GM18520 (cell line): ENCODE results near the gene LASP1.
"Not testable (repeated sequence)": the region's sequence is repeated elsewhere in the genome, so short reads cannot be mapped to it uniquely, and the experiment has no call there.

ENCODE experiments used
- ATAC-seq: cut with Tn5 transposase; IDR thresholded peaks from one replicate; pipeline ENCODE4 v1.9.1; 2021; ENCODE audit not compliant: unreplicated experiment

Gene LASP1

DNA sequence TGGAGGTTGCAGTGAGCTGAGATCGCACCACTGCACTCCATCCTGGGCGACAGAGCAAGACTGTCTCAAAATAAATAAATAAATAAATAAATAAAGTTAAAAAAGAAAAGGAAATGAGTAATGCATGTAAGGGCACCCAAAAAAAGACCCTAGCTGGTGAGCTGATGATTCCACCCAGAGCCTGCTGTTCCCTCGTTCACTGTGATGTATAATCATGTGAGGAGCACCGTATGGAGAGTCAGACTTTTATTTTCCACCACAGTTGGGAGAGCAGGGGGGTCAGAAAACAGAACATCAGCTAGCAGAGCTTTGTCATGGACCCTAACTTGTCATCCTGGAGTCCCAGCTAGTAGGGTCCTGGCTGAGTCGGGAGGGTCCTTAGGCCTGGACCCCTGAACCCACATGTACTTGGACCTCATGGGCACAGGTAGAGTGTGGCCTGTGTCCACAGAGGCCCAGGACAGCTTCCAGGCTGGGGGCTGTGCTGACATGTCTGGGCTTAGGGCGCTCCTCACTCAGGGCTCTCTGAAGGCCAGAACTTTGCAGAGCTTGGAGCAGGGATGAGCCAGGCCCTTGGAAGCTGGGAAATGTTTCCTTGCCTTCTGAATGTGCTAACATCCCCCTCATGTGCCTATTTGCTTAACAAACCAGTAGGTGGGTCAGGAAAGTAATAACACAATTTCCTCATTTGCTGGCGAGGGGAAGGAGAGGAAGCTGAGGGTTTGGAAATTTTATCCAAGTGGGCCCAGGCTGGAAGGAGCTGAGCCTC is 36.8 kb downstream of the LASP1 start:
- no peak for ATAC-seq

DNA sequence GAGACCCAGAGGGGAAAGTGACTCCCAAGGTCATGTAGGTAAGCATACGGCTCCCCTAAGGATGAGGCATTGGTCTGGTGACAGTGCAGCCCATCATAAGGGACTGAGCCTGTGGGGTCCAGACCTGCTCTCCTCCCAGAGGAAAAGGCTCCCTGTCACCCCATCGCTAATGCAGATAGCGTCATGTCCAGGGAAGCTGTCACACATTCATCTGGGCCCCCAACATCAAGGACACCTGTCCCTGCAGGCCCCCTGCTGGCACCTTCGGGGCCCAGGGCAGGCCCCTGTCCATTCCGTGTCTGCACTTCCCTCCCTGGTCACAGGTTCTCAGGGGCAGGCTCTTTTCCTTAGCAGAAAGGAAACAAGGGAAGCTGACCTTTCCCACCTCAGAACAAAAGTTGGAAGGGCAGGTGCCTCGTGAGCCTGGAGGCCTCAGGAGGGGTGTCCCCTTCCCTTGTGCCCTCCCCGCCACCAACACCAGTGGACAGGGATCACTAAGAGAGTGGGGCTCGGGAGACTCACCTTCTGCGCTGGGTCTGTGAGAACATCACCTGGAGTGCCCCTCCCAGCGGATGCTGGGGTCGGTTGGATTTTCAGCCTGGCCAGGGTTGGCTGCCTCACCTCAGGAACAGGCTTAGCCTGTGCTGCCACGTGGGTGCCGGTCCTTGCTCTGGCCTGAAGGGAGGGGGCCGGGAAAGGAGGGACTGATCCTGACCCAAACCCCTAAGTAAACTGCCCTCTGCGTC is 38.2 kb downstream of the LASP1 start:
- no peak for ATAC-seq

DNA sequence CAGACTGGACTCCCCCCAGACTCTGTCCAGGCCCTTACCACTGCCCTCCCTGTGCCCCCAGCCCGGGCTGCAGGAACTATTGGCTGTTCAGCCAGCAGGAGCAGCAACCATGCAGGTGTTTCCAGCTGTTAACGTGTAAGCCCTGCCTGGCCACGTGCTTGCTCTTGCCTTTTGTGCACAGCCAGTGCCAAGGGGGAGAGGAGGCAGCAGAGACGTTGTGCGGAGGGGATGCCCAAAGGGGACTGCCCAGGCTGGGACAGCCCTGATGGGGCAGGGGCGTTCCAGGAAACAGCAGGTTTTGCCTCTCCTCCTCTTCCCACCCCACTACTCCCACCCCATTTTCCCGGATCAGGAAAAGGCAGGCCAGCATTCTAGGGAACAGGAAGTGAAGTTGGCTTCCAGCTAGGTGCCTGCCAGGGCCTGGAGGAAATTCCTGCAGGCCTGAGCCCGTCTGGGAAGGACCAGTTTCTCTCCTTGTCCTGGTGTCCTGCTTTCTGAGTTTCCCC is 38.9 kb downstream of the LASP1 start:
- no peak for ATAC-seq

DNA sequence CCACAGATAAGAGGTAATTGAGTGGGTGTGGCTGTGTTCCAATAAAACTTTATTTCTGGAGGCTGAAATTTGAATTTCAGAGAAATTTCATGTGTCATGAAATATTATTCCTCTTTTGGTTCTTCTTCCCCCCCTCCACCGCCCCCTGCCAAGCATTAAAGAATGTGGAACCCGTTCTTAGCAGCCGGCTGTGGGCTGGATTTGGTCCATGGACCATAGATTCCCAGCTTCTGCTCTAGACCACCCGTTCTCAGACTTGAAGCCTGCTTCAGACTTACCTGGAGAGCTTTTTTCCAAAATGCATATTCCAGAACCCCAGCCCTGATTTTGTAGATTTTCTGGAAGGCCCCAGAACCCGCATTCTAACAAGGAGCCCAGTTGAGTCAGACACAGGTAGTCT is 40.5 kb downstream of the LASP1 start:
- no peak for ATAC-seq

GRCh38 chr17:38911081-38911730 is 41.3 kb downstream of the LASP1 start:
- no peak for ATAC-seq

- ATAC-seq, result not testable (repeated sequence)
Observed at GRCh38 chr17:38911731-38912081, 41.8 kb downstream of the LASP1 start.

DNA sequence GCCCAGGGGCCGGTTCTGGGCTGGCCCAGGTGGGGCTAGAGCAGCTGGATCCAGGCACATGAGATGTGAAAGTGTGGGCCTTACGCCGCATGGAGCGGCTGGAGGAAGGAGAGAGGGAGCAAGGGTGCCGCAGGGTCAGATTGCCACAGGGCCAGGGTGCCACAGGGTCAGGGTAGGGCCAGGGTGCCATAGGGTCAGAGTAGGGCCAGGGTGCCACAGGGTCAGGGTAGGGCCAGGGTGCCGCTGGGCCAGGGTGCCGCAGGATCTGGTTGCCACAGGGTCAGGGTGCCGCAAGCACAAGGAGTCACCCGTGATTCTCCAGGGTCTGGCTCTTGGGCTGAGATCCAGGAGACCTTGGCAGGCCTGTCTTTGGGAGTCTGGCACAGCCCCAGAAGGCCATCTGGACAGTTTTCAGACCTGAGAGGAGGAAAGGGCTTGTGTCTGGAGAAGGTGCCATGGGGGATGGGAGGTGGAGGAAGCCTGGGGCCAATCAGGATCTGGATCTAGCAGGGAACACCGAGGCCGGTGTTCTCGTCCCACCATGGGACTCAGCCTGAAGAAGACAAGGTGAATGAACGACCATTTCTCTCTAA is 42.5 kb downstream of the LASP1 start:
- ATAC-seq, result no peak

GRCh38 chr17:38914741-38915638 is 45.1 kb downstream of the LASP1 start:
- no peak for ATAC-seq

DNA sequence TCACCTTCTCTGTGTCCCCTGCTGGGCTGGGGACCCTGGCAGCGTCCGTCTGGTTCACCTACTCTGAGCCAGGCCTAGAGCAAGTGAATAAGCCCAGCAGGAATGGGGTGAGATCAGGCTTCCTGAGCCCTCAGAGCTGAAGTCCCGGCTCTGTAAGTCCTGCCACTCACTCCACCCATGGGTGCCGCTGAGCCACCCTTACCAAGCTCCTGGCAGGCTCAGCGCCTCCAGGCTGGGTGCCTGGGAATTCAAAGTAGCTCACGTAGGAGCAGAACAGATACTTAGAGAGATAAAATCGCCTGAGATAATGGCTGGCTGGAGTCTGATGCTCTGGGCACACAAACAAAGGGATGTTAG is 45.8 kb downstream of the LASP1 start:
- no peak for ATAC-seq

DNA sequence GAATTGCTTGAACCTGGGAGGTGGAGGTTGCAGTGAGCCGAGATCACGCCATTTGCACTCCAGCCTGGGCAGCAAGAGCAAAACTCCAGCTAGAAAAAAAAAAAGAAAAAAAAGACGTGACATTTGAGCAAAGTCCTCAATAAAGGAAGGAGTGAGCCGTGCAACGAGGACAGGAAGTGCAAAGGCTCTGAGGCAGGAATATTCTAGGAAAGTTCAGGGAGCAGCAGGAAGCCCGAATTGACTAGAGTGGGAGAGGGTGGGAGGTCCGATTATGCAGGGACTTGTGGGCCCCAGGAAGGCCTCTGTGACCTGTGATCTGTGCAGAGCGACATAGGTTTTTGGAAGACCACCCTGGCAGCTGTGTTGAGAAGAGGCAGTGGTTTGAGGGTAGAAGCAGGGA is 46.9 kb downstream of the LASP1 start:
- no peak for ATAC-seq

DNA sequence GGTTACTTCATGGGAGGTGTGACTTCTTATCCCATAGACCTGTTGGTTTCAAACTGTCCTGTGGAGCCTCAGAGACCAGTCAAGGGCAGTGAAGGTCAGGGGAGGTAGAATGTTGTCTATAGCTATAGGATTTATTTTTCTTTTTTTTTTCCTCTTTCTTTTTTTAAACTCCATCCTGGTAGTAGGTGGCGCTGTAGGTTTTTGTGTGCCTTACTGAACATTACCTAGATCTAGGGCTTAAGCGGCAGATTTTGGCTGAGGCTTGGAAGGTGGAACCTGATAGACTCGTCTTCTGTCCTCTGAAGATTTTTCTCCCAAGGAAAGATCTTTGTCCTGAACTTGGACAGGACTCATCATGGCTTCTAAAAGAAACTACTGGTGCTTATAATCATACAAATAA is 47.4 kb downstream of the LASP1 start:
- no peak for ATAC-seq

DNA sequence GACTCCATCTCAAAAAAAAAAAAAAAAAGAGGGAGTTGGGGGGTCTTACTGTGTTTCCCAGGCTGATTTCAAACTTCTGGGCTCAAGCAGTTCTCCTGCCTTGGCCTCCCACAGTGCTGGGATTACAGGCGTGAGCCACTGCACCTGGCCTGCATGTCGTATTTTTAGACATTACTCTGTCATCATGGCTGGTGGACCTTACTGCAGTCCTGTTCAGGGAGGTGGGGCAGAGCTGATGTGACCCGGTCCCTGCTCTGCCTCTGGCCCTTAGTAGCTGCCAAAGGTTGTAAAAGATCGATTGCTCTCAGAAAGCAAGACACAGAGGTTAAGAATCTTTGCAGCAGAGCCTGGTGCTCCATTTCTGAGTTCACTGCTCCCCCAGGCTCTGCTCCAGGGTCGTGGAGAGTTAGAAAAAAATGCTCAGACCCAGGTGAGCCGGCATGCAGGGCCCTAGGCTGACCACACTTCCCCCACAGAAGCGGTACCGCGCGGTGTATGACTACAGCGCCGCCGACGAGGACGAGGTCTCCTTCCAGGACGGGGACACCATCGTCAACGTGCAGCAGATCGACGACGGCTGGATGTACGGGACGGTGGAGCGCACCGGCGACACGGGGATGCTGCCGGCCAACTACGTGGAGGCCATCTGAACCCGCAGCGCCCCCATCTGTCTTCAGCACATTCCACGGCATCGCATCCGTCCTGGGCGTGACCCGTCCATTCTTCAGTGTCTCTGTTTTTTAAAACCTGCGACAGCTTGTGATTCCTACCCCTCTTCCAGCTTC is 48.5 kb downstream of the LASP1 start:
- ATAC-seq, result no peak

- no peak for ATAC-seq
Observed at GRCh38 chr17:38918916-38919315, 49.1 kb downstream of the LASP1 start.

- no peak for ATAC-seq
Observed at GRCh38 chr17:38919316-38920078, 49.6 kb downstream of the LASP1 start.

GRCh38 chr17:38920374-38921291 is 50.8 kb downstream of the LASP1 start:
- ATAC-seq, result no peak

DNA sequence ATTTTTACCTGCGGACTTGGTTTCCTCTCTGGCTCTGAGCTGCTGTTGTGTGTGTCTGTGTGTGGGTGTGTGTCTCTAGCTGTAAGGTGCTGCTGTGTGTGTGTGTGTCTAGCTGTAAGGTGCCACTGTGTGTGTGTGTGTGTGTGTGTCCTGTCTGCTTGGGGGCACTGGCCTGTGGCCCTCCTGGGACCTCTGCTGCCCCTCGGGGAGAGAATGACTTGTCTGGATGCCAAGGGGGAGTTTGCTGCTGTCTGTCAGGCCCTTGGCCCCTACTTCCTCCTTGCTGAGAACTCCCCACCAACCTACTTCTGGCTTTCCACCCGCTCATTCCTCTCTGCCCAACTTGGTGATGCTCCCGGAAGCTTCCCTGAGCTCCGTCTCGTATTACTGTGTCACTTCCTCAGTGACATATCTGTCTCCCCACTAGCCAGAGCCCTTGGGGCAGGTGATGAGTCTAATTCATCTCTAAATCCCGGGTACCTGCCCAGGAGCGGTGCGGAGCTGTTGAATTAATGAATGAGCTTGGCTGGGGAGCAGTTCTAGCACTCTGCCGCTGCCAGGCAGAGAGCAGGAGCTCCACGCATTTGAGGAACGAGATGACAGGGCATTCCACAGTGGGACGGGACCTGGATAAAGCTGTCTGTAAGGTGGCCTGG is 52.0 kb downstream of the LASP1 start:
- ATAC-seq, result no peak

DNA sequence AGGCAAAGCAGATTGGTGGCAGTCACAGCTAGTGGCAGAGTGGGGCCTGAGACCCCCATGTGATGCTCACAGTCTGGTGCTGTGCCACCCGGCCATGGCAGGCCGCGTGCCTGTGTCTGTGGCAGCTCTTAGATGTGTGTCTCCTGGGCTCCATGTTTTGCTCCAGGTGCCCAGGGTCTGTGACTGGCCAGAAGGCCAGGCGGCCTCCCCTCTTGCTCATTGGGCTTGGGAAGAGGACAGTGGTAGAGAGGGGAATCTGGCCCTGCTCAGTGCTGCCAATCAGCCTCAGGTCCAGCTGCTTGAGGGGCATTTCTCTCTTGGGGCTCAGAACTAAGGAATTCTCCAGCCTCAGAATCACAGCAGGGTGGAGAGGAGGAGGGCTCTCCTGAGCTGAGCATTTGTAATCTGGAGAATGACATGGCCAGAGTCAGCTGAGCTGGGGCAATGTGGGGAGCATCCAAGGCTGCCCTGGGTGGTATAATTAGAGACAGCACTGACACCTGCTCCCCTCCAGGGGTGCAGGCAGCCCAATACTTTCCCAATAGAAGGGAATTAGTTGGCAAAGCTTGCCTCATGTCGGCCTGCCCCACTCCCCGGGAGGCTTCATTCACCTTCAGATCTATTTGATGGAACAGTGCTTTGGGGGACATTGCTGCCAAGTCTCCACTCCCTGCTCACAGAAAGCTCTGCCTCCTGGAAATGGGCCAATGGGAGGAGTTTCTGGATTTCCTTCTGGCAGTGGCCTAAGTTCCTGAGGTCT is 52.9 kb downstream of the LASP1 start:
- ATAC-seq, result no peak
